Measurements from ENCODE around the gene SCMH1. TPM values are rescaled to one million over a fixed set of nuclear protein-coding genes. Genes with fewer than 3 reads are reported as not detected.
"Not testable (repeated sequence)": the region's sequence is repeated elsewhere in the genome, so short reads cannot be mapped to it uniquely, and the experiment has no call there.

The SCMH1 gene
- total RNA-seq, 1 experiment from 2014 or later: 42.7 TPM

- in situ Hi-C loops (cut with HindIII; ENCODE audit: low pct_unique_long_range_greater_than_20kb, low sequenced_read_pairs) (no loop called here), intact Hi-C loops (cut with micrococcal nuclease; ENCODE audit: unreplicated experiment) (no loop called here)
- CTCF ChIA-PET: interaction anchor here (0.7 kb wide), 1 partner anchor 114 kb away, joined by 6 read pairs; no protein-coding TSS in a partner anchor
- BruUV-seq (replicated peaks): no TSS peak
- H3K4me1 ChIP-seq (ENCODE audit: control insufficient read depth, insufficient read depth, low read length): no peaks in the 10 kb centered on the region
- H3K27ac ChIP-seq (ENCODE audit: low read length): no peak overlapping the region
- no peaks in the 10 kb centered on the region for H3K36me3 ChIP-seq (ENCODE audit: control insufficient read depth, insufficient read depth, low read length)
- POLR2A ChIA-PET: no interaction called here
- no peak overlapping the region for H3K4me3 ChIP-seq (ENCODE audit: low read depth in 2 of 2, low read length in 2 of 2)
- ATAC-seq (no peak), DNase-seq (ENCODE audit: low read depth, low spot score) (no peak)
- no peaks in the 10 kb centered on the region for H3K9me3 ChIP-seq (ENCODE audit: control insufficient read depth, insufficient read depth, low read depth, low read length)
- H3K27me3 ChIP-seq (ENCODE audit: control insufficient read depth, insufficient read depth, low read length): no peaks in the 10 kb centered on the region
- TF ChIP-seq SIN3A (IDR thresholded peaks at IDR 0.05; ENCODE audit: borderline replicate concordance, insufficient read depth, low read depth, low read length) (no peak), TCF7L2 (IDR thresholded peaks at IDR 0.05; ENCODE audit: low read depth, low read length) (no peak), POLR2AphosphoS5 (IDR thresholded peaks at IDR 0.05; ENCODE audit: low read depth, low read length) (no peak), REST (IDR thresholded peaks at IDR 0.05; ENCODE audit: insufficient read depth in 1 of 2, low read depth in 2 of 2, low read length in 1 of 2) (no peak), CTCF (IDR thresholded peaks at IDR 0.05) (no peak)
These were observed 17.1 kb upstream of the SCMH1 start for GRCh38 chr1:41259221-41259620.

DNA sequence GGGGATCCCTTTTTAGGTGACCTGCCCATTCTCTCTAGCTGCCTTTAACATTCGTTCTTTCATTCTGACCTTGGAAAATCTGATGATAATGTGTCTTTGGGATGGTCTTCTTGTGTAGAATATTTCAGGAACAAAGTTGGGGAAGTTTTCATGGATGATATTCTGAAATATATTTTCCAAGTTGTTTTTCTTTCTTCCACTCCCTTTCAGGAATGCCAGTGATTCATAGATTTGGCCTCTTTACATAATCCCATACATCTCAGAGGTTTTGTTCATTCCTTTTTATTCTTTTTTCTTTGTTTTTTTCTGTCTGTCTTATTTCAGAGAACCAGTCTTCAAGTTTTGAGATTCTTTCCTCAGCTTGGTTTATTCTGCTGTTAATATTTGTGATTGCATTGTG, 13.9 kb upstream of the SCMH1 start:
- no peak overlapping the region for H3K4me3 ChIP-seq (ENCODE audit: low read depth in 2 of 2, low read length in 2 of 2)
- intact Hi-C loops (cut with micrococcal nuclease; ENCODE audit: unreplicated experiment): no loop called here
- POLR2A ChIA-PET: no interaction called here
- no peaks in the 10 kb centered on the region for H3K9me3 ChIP-seq (ENCODE audit: control insufficient read depth, insufficient read depth, low read depth, low read length)
- no TSS peak for BruUV-seq (replicated peaks)
- no peaks in the 10 kb centered on the region for H3K27me3 ChIP-seq (ENCODE audit: control insufficient read depth, insufficient read depth, low read length)
- H3K27ac ChIP-seq (ENCODE audit: low read length): no peak overlapping the region
- in situ Hi-C loops (cut with HindIII; ENCODE audit: low pct_unique_long_range_greater_than_20kb, low sequenced_read_pairs): no loop called here
- H3K4me1 ChIP-seq (ENCODE audit: control insufficient read depth, insufficient read depth, low read length): no peaks in the 10 kb centered on the region
- CTCF ChIA-PET: no interaction called here
- DNase-seq (ENCODE audit: low read depth, low spot score) (no peak), ATAC-seq (no peak)
- TF ChIP-seq POLR2AphosphoS5 (IDR thresholded peaks at IDR 0.05; ENCODE audit: low read depth, low read length) (no peak), CTCF (IDR thresholded peaks at IDR 0.05) (no peak), REST (IDR thresholded peaks at IDR 0.05; ENCODE audit: insufficient read depth in 1 of 2, low read depth in 2 of 2, low read length in 1 of 2) (no peak), SIN3A (IDR thresholded peaks at IDR 0.05; ENCODE audit: borderline replicate concordance, insufficient read depth, low read depth, low read length) (no peak), TCF7L2 (IDR thresholded peaks at IDR 0.05; ENCODE audit: low read depth, low read length) (no peak)
- no peaks in the 10 kb centered on the region for H3K36me3 ChIP-seq (ENCODE audit: control insufficient read depth, insufficient read depth, low read length)

- intact Hi-C loops (cut with micrococcal nuclease; ENCODE audit: unreplicated experiment); POLR2A ChIA-PET: not testable (repeated sequence)
These were observed 9.0 kb upstream of the SCMH1 start for GRCh38 chr1:41251120-41251519.

More at GRCh38 chr1:41251120-41251519, 9.0 kb upstream of the SCMH1 start:
- H3K4me3 ChIP-seq (ENCODE audit: low read depth in 2 of 2, low read length in 2 of 2); H3K27ac ChIP-seq (ENCODE audit: low read length); H3K4me1 ChIP-seq (ENCODE audit: control insufficient read depth, insufficient read depth, low read length); H3K27me3 ChIP-seq (ENCODE audit: control insufficient read depth, insufficient read depth, low read length); in situ Hi-C loops (cut with HindIII; ENCODE audit: low pct_unique_long_range_greater_than_20kb, low sequenced_read_pairs); H3K36me3 ChIP-seq (ENCODE audit: control insufficient read depth, insufficient read depth, low read length); H3K9me3 ChIP-seq (ENCODE audit: control insufficient read depth, insufficient read depth, low read depth, low read length); CTCF ChIA-PET; BruUV-seq (replicated peaks); ATAC-seq; DNase-seq (ENCODE audit: low read depth, low spot score): not testable (repeated sequence)

All from Panc1 (cell line).